OCI-LY3 (cell line): ENCODE results near the gene ENKD1.

ENCODE experiments used
- H2AFZ ChIP-seq: fragments of 200-600, 300-600 bp; shearing (Covaris generic); 2 replicates; pipeline ENCODE4 v1.6.0; 2014; ENCODE audit warnings: antibody characterized with exemption, low read depth, low read length
- H3K27ac ChIP-seq: fragments of 200-600, 300-600 bp; sonication (generic); 2 replicates; pipeline ENCODE4 v1.5.1; 2014; ENCODE audit warnings: mild to moderate bottlenecking, low read length, moderate library complexity, mixed read lengths
- H3K27me3 ChIP-seq: fragments of 200-600, 300-600 bp; sonication (generic); 2 replicates; pipeline ENCODE4 v1.6.1; 2014; ENCODE audit warnings: low read depth, low read length, mixed read lengths
- H3K36me3 ChIP-seq: fragments of 200-600, 300-600 bp; sonication (generic); replicated peaks from 2 replicates; pipeline ENCODE3; 2014; ENCODE audit warnings: low read depth, low read length, mixed read lengths
- H3K4me1 ChIP-seq: fragments of 300-600, 200-600 bp; sonication (generic); 2 replicates; pipeline ENCODE4 v1.6.1; 2014; ENCODE audit warnings: low read length, mixed read lengths
- H3K4me2 ChIP-seq: fragments of 200-600, 300-600 bp; sonication (generic); 2 replicates; pipeline ENCODE4 v1.6.1; 2014; ENCODE audit warnings: low read length, mixed read lengths
- H3K4me3 ChIP-seq: fragments of 300-600, 200-600 bp; sonication (generic); 2 replicates; pipeline ENCODE4 v1.5.1; 2014; ENCODE audit warnings: antibody characterized with exemption, mild to moderate bottlenecking, low read length, moderate library complexity
- H3K79me2 ChIP-seq: fragments of 300-600, 200-600 bp; shearing (Covaris generic); 2 replicates; pipeline ENCODE4 v1.6.1; 2014; ENCODE audit warnings: mild to moderate bottlenecking, low read length, mixed read lengths
- H3K9ac ChIP-seq: fragments of 300-600, 200-600 bp; shearing (Covaris generic); 2 replicates; pipeline ENCODE4 v1.6.0; 2014; ENCODE audit warnings: mild to moderate bottlenecking, low read length, moderate library complexity
- H3K9me3 ChIP-seq: fragments of 200-600, 300-600 bp; shearing (Covaris generic); 2 replicates; pipeline ENCODE4 v1.6.1; 2014; ENCODE audit warnings: low read length, mixed read lengths; ENCODE audit not compliant: insufficient read depth
- H4K20me1 ChIP-seq: fragments of 200-600, 300-600 bp; sonication (generic); 2 replicates; pipeline ENCODE4 v1.6.1; 2016; ENCODE audit warnings: low read length, mixed read lengths; ENCODE audit not compliant: insufficient read depth
- EZH2phosphoT487 ChIP-seq: fragments of 200-600 bp; shearing (Covaris generic); IDR thresholded peaks from 2 replicates; pipeline ENCODE4 v1.6.1; 2018; ENCODE audit warnings: antibody characterized with exemption, mixed run types, low read depth
- TF ChIP-seq, protein P1 (sequence below): fragments of 200-600, 300-600 bp; sonication (generic); IDR thresholded peaks from 2 replicates; pipeline ENCODE4 v1.5.1; 2014; ENCODE audit warnings: antibody characterized with exemption, low read length, low read depth

ENKD1 gene

GRCh38 chr16:67657017-67657608 lies 9.4 kb downstream of the ENKD1 start:
- Histone ChIP-seq H2AFZ (no peak overlapping the region), H3K79me2 (peaks cover 19% of the 10 kb centered on the region), H4K20me1 (no peaks in the 10 kb centered on the region), H3K27me3 (no peaks in the 10 kb centered on the region), H3K9ac (no peak overlapping the region), H3K27ac (no peak overlapping the region), H3K4me2 (no peak overlapping the region), H3K36me3 (peaks cover 24% of the 10 kb centered on the region), H3K4me1 (peaks cover 13% of the 10 kb centered on the region), H3K9me3 (no peaks in the 10 kb centered on the region), H3K4me3 (no peak overlapping the region)
- no peak for TF ChIP-seq EZH2phosphoT487

GRCh38 chr16:67656344-67657016 lies 10.1 kb downstream of the ENKD1 start:
- Histone ChIP-seq H3K79me2 (peaks cover 19% of the 10 kb centered on the region), H3K27ac (no peak overlapping the region), H4K20me1 (no peaks in the 10 kb centered on the region), H3K4me2 (no peak overlapping the region), H3K4me1 (peaks cover 13% of the 10 kb centered on the region), H3K4me3 (no peak overlapping the region), H3K9me3 (no peaks in the 10 kb centered on the region), H3K36me3 (peaks cover 24% of the 10 kb centered on the region), H3K27me3 (no peaks in the 10 kb centered on the region), H2AFZ (no peak overlapping the region), H3K9ac (no peak overlapping the region)
- TF ChIP-seq EZH2phosphoT487: no peak

DNA sequence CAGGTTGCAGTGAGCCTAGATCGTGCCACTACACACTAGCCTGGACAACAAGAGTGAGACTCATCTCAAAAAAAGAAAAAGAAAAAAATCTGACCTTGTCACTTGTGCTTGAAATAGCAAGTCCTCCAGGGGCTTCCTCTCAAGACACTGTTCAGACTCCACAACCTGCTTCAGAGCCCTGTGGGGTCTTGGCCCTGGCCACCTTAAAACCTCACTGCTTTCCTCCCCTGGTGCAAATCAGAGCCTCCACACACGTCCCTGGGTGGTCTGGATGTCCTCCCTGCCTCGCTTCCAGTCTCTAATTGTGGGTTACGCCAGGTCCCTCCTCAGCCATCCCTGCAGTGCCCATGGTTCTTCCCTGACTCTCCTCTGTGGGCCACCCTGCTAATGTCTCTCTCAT lies 11.2 kb downstream of the ENKD1 start:
- no peaks in the 10 kb centered on the region for H3K9me3 ChIP-seq
- peaks cover 19% of the 10 kb centered on the region for H3K79me2 ChIP-seq
- H3K27ac ChIP-seq: no peak overlapping the region
- H3K36me3 ChIP-seq: peaks cover 24% of the 10 kb centered on the region
- H3K4me1 ChIP-seq: peaks cover 7% of the 10 kb centered on the region
- no peaks in the 10 kb centered on the region for H4K20me1 ChIP-seq
- H3K27me3 ChIP-seq: no peaks in the 10 kb centered on the region
- no peak overlapping the region for H2AFZ ChIP-seq
- no peak overlapping the region for H3K9ac ChIP-seq
- no peak overlapping the region for H3K4me2 ChIP-seq
- TF ChIP-seq EZH2phosphoT487: no peak
- TF ChIP-seq, protein P1, sequence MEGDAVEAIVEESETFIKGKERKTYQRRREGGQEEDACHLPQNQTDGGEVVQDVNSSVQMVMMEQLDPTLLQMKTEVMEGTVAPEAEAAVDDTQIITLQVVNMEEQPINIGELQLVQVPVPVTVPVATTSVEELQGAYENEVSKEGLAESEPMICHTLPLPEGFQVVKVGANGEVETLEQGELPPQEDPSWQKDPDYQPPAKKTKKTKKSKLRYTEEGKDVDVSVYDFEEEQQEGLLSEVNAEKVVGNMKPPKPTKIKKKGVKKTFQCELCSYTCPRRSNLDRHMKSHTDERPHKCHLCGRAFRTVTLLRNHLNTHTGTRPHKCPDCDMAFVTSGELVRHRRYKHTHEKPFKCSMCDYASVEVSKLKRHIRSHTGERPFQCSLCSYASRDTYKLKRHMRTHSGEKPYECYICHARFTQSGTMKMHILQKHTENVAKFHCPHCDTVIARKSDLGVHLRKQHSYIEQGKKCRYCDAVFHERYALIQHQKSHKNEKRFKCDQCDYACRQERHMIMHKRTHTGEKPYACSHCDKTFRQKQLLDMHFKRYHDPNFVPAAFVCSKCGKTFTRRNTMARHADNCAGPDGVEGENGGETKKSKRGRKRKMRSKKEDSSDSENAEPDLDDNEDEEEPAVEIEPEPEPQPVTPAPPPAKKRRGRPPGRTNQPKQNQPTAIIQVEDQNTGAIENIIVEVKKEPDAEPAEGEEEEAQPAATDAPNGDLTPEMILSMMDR: no peak
- no peak overlapping the region for H3K4me3 ChIP-seq

DNA sequence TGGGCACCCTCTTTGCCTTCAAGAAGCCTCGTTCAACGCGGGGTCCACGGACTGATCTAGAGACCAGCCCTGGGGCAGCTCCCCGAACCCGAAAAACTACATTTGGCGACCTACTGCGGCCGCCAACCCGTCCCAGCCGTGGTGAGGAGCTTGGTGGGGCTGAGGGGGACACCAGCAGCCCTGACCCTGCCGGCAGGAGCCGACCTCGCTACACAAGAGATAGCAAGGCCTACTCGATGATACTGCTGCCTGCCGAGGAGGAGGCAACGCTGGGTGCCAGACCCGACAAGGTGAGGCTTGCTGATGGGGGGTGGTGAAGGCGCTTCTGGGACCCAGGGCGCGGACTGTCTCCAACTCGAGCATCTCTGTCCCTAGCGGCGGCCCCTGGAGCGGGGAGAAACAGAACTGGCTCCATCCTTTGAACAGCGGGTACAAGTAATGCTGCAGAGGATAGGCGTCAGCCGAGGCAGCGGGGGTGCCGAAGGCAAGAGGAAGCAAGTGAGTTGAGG lies 12.1 kb downstream of the ENKD1 start:
- H3K4me2 ChIP-seq: no peak overlapping the region
- H3K79me2 ChIP-seq: peaks cover 14% of the 10 kb centered on the region
- H3K9me3 ChIP-seq: no peaks in the 10 kb centered on the region
- H3K27ac ChIP-seq: no peak overlapping the region
- H4K20me1 ChIP-seq: no peaks in the 10 kb centered on the region
- H3K36me3 ChIP-seq: peaks cover 29% of the 10 kb centered on the region
- no peaks in the 10 kb centered on the region for H3K27me3 ChIP-seq
- no peak overlapping the region for H2AFZ ChIP-seq
- TF ChIP-seq, protein P1: no peak
- no peak for TF ChIP-seq EZH2phosphoT487
- peaks cover 7% of the 10 kb centered on the region for H3K4me1 ChIP-seq
- no peak overlapping the region for H3K4me3 ChIP-seq
- no peak overlapping the region for H3K9ac ChIP-seq

DNA sequence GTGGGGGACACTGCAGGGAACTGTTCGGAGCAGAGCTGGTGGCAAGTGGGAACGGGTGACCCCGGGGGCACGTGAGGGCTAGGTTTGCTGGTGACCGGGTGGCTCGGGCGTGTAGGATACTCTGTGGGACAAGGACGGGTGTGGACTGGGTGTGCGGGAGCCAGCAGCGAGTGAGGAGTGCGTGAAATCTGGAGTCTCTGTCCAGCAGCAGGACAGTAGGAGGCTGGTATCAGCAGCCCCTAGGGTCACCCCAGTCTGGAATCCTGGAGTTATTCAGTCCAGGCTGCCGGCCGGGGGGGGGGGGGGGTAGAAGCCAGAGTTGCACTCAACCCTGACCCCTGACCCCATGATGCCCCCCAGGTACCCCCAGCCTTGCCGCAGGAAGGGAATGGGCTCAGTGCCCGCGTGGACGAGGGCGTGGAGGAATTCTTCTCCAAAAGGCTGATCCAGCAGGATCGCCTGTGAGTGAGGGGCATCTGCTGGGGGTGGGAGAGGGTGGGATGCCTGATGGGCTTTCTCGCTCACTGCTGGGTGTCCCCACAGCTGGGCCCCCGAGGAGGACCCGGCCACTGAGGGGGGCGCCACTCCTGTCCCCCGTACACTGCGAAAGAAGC lies 12.7 kb downstream of the ENKD1 start:
- peaks cover 32% of the 10 kb centered on the region for H3K36me3 ChIP-seq
- no peaks in the 10 kb centered on the region for H3K9me3 ChIP-seq
- no peak overlapping the region for H3K4me2 ChIP-seq
- H3K4me1 ChIP-seq: peaks cover 3% of the 10 kb centered on the region
- H3K27ac ChIP-seq: no peak overlapping the region
- H2AFZ ChIP-seq: no peak overlapping the region
- no peak overlapping the region for H3K9ac ChIP-seq
- H3K79me2 ChIP-seq: peaks cover 8% of the 10 kb centered on the region
- TF ChIP-seq, protein P1: no peak
- H3K4me3 ChIP-seq: no peak overlapping the region
- H4K20me1 ChIP-seq: no peaks in the 10 kb centered on the region
- no peaks in the 10 kb centered on the region for H3K27me3 ChIP-seq
